Measurements from ENCODE around the gene CTNND2.
"Not testable (repeated sequence)": the region's sequence is repeated elsewhere in the genome, so short reads cannot be mapped to it uniquely, and the experiment has no call there.

The CTNND2 gene

GRCh38 chr5:11010429-11011210 is 893.6 kb downstream of the CTNND2 start:
- no peak overlapping the region for H3K9ac ChIP-seq (ENCODE audit: low read depth, low read length)
- no peaks in the 10 kb centered on the region for H3K36me3 ChIP-seq (ENCODE audit: insufficient read depth, low read length)
- ATAC-seq (ENCODE audit: insufficient read depth, low read depth) (no peak), DNase-seq (no peak)
- no peaks in the 10 kb centered on the region for H3K27me3 ChIP-seq (ENCODE audit: insufficient read depth, low read length, poor library complexity)
- no peaks in the 10 kb centered on the region for H3K9me3 ChIP-seq (ENCODE audit: insufficient read depth, low read length, severe bottlenecking)
- no peak overlapping the region for H2AFZ ChIP-seq (ENCODE audit: low read depth, low read length)
- no peaks in the 10 kb centered on the region for H3K79me2 ChIP-seq (ENCODE audit: insufficient read depth, low read length)
- H3K4me1 ChIP-seq (ENCODE audit: insufficient read depth, low read length), result no peaks in the 10 kb centered on the region
- no peaks in the 10 kb centered on the region for H4K20me1 ChIP-seq (ENCODE audit: insufficient read depth, low read length)
- TF ChIP-seq EZH2 (IDR thresholded peaks at IDR 0.05; ENCODE audit: borderline replicate concordance, low read depth, low read length, severe bottlenecking), result no peak
- TF ChIP-seq CTCF (IDR thresholded peaks at IDR 0.05; ENCODE audit: borderline replicate concordance, extremely low read depth, low read length, poor library complexity, severe bottlenecking), result no peak
- H3K4me3 ChIP-seq (ENCODE audit: low read depth in 1 of 2, low read length in 2 of 2), result no peak overlapping the region
- H3K4me2 ChIP-seq (ENCODE audit: insufficient read depth, low read length), result no peak overlapping the region
- no peak overlapping the region for H3K27ac ChIP-seq (ENCODE audit: low read length)

GRCh38 chr5:11009576-11009975 is 894.7 kb downstream of the CTNND2 start:
- Histone ChIP-seq H3K79me2 (ENCODE audit: insufficient read depth, low read length) (no peaks in the 10 kb centered on the region), H3K27ac (ENCODE audit: low read length) (no peak overlapping the region), H3K36me3 (ENCODE audit: insufficient read depth, low read length) (no peaks in the 10 kb centered on the region), H3K4me3 (ENCODE audit: low read depth in 1 of 2, low read length in 2 of 2) (no peak overlapping the region), H4K20me1 (ENCODE audit: insufficient read depth, low read length) (no peaks in the 10 kb centered on the region), H2AFZ (ENCODE audit: low read depth, low read length) (no peak overlapping the region), H3K9ac (ENCODE audit: low read depth, low read length) (no peak overlapping the region), H3K4me1 (ENCODE audit: insufficient read depth, low read length) (no peaks in the 10 kb centered on the region), H3K27me3 (ENCODE audit: insufficient read depth, low read length, poor library complexity) (no peaks in the 10 kb centered on the region), H3K9me3 (ENCODE audit: insufficient read depth, low read length, severe bottlenecking) (no peaks in the 10 kb centered on the region), H3K4me2 (ENCODE audit: insufficient read depth, low read length) (no peak overlapping the region)
- ATAC-seq (ENCODE audit: insufficient read depth, low read depth) (no peak), DNase-seq (no peak)
- TF ChIP-seq EZH2 (IDR thresholded peaks at IDR 0.05; ENCODE audit: borderline replicate concordance, low read depth, low read length, severe bottlenecking) (no peak), CTCF (IDR thresholded peaks at IDR 0.05; ENCODE audit: borderline replicate concordance, extremely low read depth, low read length, poor library complexity, severe bottlenecking) (no peak)

GRCh38 chr5:11007269-11007870 is 896.9 kb downstream of the CTNND2 start:
- H3K9me3 ChIP-seq (ENCODE audit: insufficient read depth, low read length, severe bottlenecking), result no peaks in the 10 kb centered on the region
- H4K20me1 ChIP-seq (ENCODE audit: insufficient read depth, low read length), result no peaks in the 10 kb centered on the region
- H3K27ac ChIP-seq (ENCODE audit: low read length), result no peak overlapping the region
- no peak for TF ChIP-seq CTCF (IDR thresholded peaks at IDR 0.05; ENCODE audit: borderline replicate concordance, extremely low read depth, low read length, poor library complexity, severe bottlenecking)
- TF ChIP-seq EZH2 (IDR thresholded peaks at IDR 0.05; ENCODE audit: borderline replicate concordance, low read depth, low read length, severe bottlenecking), result no peak
- H2AFZ ChIP-seq (ENCODE audit: low read depth, low read length), result no peak overlapping the region
- H3K27me3 ChIP-seq (ENCODE audit: insufficient read depth, low read length, poor library complexity), result no peaks in the 10 kb centered on the region
- no peaks in the 10 kb centered on the region for H3K79me2 ChIP-seq (ENCODE audit: insufficient read depth, low read length)
- no peak overlapping the region for H3K9ac ChIP-seq (ENCODE audit: low read depth, low read length)
- H3K4me2 ChIP-seq (ENCODE audit: insufficient read depth, low read length), result no peak overlapping the region
- ATAC-seq (ENCODE audit: insufficient read depth, low read depth), result no peak
- no peak overlapping the region for H3K4me3 ChIP-seq (ENCODE audit: low read depth in 1 of 2, low read length in 2 of 2)
- no peak for DNase-seq
- H3K36me3 ChIP-seq (ENCODE audit: insufficient read depth, low read length), result no peaks in the 10 kb centered on the region
- H3K4me1 ChIP-seq (ENCODE audit: insufficient read depth, low read length), result no peaks in the 10 kb centered on the region

- not testable (repeated sequence) for H3K4me2 ChIP-seq (ENCODE audit: insufficient read depth, low read length); H3K4me3 ChIP-seq (ENCODE audit: low read depth in 1 of 2, low read length in 2 of 2); DNase-seq; H3K9me3 ChIP-seq (ENCODE audit: insufficient read depth, low read length, severe bottlenecking); H3K9ac ChIP-seq (ENCODE audit: low read depth, low read length); H3K27me3 ChIP-seq (ENCODE audit: insufficient read depth, low read length, poor library complexity); H3K36me3 ChIP-seq (ENCODE audit: insufficient read depth, low read length); ATAC-seq (ENCODE audit: insufficient read depth, low read depth); H3K79me2 ChIP-seq (ENCODE audit: insufficient read depth, low read length); H3K27ac ChIP-seq (ENCODE audit: low read length); H2AFZ ChIP-seq (ENCODE audit: low read depth, low read length); H3K4me1 ChIP-seq (ENCODE audit: insufficient read depth, low read length); H4K20me1 ChIP-seq (ENCODE audit: insufficient read depth, low read length)
These were observed 899.7 kb downstream of the CTNND2 start for GRCh38 chr5:11004523-11004922.

Data from DND-41 (cell line).